Smooth muscle cell (in vitro differentiated cells): ENCODE data around the gene AP3D1. TPM values are rescaled to one million over a fixed set of nuclear protein-coding genes. Genes with fewer than 3 reads are reported as not detected.

Source experiments
- DNase-seq: peaks from one replicate; lab custom pipeline; 2025; ENCODE audit not compliant: unreplicated experiment; lab: John Stamatoyannopoulos, UW
- H2AFZ ChIP-seq: fragments of 200-600 bp; sonication (generic); 2 replicates; pipeline ENCODE4 v1.6.0; 2016; ENCODE audit warnings: antibody characterized with exemption, low read depth, mild to moderate bottlenecking
- H3F3A ChIP-seq: fragments of 200-600 bp; sonication (generic); 2 replicates; pipeline ENCODE4 v1.6.0; 2017; ENCODE audit warnings: antibody characterized with exemption, low read depth
- H3K27ac ChIP-seq: fragments of 200-600 bp; sonication (generic); 2 replicates; pipeline ENCODE4 v1.5.1; 2016; ENCODE audit warnings: low read depth, mild to moderate bottlenecking
- H3K27me3 ChIP-seq: fragments of 200-600 bp; sonication (generic); 2 replicates; pipeline ENCODE4 v1.6.1; 2016; ENCODE audit warnings: low read depth, mild to moderate bottlenecking
- H3K36me3 ChIP-seq: fragments of 200-600 bp; sonication (generic); 2 replicates; pipeline ENCODE4 v1.5.1; 2016; ENCODE audit warnings: low read depth
- H3K4me1 ChIP-seq: fragments of 200-600 bp; sonication (generic); 2 replicates; pipeline ENCODE4 v1.5.1; 2016; ENCODE audit warnings: low read depth
- H3K4me2 ChIP-seq: fragments of 200-600 bp; sonication (generic); 2 replicates; pipeline ENCODE4 v1.6.0; 2016; ENCODE audit warnings: mild to moderate bottlenecking
- H3K4me3 ChIP-seq: fragments of 200-600 bp; sonication (generic); 2 replicates; pipeline ENCODE4 v1.5.1; 2016; ENCODE audit warnings: mild to moderate bottlenecking
- H3K79me2 ChIP-seq: fragments of 200-600 bp; sonication (generic); 2 replicates; pipeline ENCODE4 v1.6.0; 2016; ENCODE audit warnings: low read depth, mild to moderate bottlenecking
- H3K9ac ChIP-seq: fragments of 200-600 bp; sonication (generic); 2 replicates; pipeline ENCODE4 v1.6.0; 2016; ENCODE audit warnings: low read depth
- H3K9me3 ChIP-seq: fragments of 200-600 bp; sonication (generic); replicated peaks from 2 replicates; pipeline ENCODE4 v1.5.1; 2016; ENCODE audit warnings: low read depth
- H4K20me1 ChIP-seq: fragments of 200-600 bp; sonication (generic); 2 replicates; pipeline ENCODE4 v1.6.0; 2016; ENCODE audit warnings: low read depth
- WGBS: methylation state at CpG from one replicate; pipeline ENCODE4 v1.1.7; 2016; ENCODE audit warnings: low lambda C conversion rate; 5-methylcytosine and 5-hydroxymethylcytosine counted together
- polyA plus RNA-seq: library from polyadenylated mRNA; unstranded; fragments of >200 nt; fragmentation: Nextera tagmentation; extraction: Ambion mirVana; gene quantifications from 2 replicates; pipeline ENCODE4 v1.2.1, GENCODE V29; 2016
- total RNA-seq: library from RNA; depleted of rRNA; stranded (reverse); fragments of >200 nt; gene quantifications from 2 replicates; pipeline ENCODE4 v1.2.3, GENCODE V29; 2014
- TF ChIP-seq, protein P1 (sequence below): fragments of 200-600 bp; sonication (generic); IDR thresholded peaks from 2 replicates; pipeline ENCODE4 v1.5.1; 2017; ENCODE audit warnings: borderline replicate concordance, mild to moderate bottlenecking, antibody characterized with exemption; ENCODE audit not compliant: insufficient read depth, poor library complexity, severe bottlenecking

The AP3D1 gene
- total and polyA plus RNA-seq, 2 experiments from 2014 or later = 66.2 to 81.0 TPM

DNA sequence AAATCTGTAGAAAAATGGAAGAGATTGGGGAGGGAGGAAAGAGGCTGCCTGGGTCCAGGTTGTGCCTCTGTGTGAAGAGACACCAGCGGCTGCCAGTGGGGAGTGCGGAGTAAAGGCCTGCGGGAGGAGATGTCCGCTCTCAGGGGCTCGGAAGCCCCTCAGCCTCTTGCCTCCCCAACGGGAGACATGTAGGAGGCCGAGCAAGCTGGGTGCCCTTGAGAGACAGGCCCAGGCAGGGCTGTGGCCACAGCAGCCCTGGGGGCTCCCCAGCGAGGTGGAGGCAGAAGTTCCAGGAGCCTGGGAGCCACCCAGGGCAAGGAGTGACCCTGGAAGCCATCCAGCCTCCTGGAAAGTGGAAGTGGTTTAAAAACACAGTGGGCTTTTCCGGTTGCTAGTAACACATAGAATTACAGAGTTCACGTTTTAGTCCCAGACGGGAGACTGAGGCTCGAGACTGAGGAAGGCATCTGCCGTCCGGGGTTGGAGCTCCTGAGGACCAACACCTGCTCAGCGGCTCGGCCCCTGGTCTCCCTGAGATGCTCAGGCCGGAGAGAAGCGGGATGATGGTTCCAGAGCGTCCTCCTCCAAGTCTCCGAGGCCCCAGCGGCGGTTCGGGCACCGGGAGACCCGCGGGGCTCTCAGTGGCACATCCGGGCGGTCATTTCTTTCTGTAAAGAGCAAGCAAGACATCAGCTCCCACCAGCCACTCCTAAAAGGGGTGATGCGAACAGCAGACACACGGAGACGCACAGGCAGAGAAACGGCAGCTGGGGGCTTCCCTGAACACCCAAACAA, 78.4 kb downstream of the AP3D1 start:
- Histone ChIP-seq H3K4me3 (no peak overlapping the region), H3K9me3 (no peaks in the 10 kb centered on the region), H3K79me2 (no peaks in the 10 kb centered on the region), H3K27me3 (no peaks in the 10 kb centered on the region), H2AFZ (no peak overlapping the region), H3K27ac (no peak overlapping the region), H3K4me2 (no peak overlapping the region), H3F3A (no peaks in the 10 kb centered on the region), H4K20me1 (no peaks in the 10 kb centered on the region), H3K9ac (no peak overlapping the region), H3K4me1 (no peaks in the 10 kb centered on the region), H3K36me3 (peaks cover 5% of the 10 kb centered on the region)
- TF ChIP-seq, protein P1, sequence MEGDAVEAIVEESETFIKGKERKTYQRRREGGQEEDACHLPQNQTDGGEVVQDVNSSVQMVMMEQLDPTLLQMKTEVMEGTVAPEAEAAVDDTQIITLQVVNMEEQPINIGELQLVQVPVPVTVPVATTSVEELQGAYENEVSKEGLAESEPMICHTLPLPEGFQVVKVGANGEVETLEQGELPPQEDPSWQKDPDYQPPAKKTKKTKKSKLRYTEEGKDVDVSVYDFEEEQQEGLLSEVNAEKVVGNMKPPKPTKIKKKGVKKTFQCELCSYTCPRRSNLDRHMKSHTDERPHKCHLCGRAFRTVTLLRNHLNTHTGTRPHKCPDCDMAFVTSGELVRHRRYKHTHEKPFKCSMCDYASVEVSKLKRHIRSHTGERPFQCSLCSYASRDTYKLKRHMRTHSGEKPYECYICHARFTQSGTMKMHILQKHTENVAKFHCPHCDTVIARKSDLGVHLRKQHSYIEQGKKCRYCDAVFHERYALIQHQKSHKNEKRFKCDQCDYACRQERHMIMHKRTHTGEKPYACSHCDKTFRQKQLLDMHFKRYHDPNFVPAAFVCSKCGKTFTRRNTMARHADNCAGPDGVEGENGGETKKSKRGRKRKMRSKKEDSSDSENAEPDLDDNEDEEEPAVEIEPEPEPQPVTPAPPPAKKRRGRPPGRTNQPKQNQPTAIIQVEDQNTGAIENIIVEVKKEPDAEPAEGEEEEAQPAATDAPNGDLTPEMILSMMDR = no peak
- 95% methylated on average over 32 of the region's 32 CpGs for WGBS
- no peak for DNase-seq

DNA sequence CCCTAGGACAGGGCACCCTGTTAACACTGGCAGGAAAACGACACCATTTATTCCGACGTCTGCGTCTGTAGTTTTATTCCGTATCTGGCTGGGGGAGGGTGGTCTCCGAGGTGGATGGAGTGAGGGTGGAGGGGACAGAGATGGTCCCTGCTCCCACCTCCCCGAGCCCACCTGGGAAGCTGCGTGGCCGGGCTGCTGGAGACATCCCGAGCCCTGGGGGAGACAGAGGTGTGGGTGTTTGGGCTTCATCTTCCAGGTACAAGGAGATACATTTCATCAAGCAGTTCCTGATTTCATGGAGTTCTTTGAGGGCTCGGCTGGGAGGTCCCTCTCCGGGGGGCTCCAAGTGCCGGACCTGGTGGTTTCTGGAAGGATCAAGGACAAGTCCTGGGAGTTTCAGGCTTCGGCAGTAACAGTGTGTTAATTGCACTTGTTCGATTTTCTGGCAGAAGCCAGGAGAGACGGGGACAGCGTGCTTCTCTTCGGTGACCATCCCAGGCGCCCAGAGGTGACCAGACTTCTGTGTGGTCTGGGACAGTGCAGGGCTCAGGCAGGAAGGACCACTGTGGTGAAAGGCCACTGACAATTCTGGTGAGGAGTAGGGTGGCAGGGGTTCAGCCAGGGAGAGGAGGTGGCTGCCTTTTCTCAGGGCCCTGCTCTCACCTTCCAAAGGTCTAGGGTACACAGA, 80.2 kb downstream of the AP3D1 start:
- TF ChIP-seq, protein P1 = no peak
- Histone ChIP-seq H3K4me1 (no peaks in the 10 kb centered on the region), H3K9me3 (no peaks in the 10 kb centered on the region), H3K4me3 (no peak overlapping the region), H3K27me3 (no peaks in the 10 kb centered on the region), H3K27ac (no peak overlapping the region), H3K36me3 (peaks cover 5% of the 10 kb centered on the region), H3K9ac (no peak overlapping the region), H3K4me2 (no peak overlapping the region), H2AFZ (no peak overlapping the region), H4K20me1 (no peaks in the 10 kb centered on the region), H3K79me2 (no peaks in the 10 kb centered on the region), H3F3A (no peaks in the 10 kb centered on the region)
- no peak for DNase-seq
- 97% methylated on average over 19 of the region's 19 CpGs for WGBS

DNA sequence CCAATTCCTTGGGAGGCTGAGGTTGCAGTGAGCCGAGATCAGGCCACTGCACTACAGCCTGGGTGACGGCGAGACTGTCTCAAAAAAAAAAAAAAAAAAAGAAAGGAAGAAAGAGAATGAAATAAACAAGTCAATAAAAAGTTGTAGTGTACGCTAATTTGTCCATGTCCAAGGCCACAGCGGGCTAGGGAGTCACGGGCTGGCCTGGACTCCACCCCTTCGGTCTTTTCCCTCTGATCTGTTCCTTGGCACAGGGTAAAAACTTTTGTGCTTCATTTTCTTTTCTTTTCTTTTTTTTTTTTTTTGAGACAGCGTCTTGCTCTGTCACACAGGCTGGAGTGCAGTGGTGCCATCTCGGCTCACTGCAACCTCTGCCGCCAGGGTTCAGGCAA, 80.9 kb downstream of the AP3D1 start:
- no peak overlapping the region for H2AFZ ChIP-seq
- no peak overlapping the region for H3K9ac ChIP-seq
- no peaks in the 10 kb centered on the region for H3F3A ChIP-seq
- no peaks in the 10 kb centered on the region for H3K4me1 ChIP-seq
- H3K27me3 ChIP-seq = no peaks in the 10 kb centered on the region
- peaks cover 5% of the 10 kb centered on the region for H3K36me3 ChIP-seq
- no peaks in the 10 kb centered on the region for H4K20me1 ChIP-seq
- H3K27ac ChIP-seq = no peak overlapping the region
- H3K79me2 ChIP-seq = no peaks in the 10 kb centered on the region
- no peak for DNase-seq
- TF ChIP-seq, protein P1 = no peak
- no peak overlapping the region for H3K4me2 ChIP-seq
- WGBS = 95% methylated on average over 6 of the region's 10 CpGs
- H3K9me3 ChIP-seq = no peaks in the 10 kb centered on the region
- no peak overlapping the region for H3K4me3 ChIP-seq
